GM21367 (cell line): ENCODE data around the gene PLSCR3.
"Not testable (repeated sequence)": the region's sequence is repeated elsewhere in the genome, so short reads cannot be mapped to it uniquely, and the experiment has no call there.

Experiments used
- ATAC-seq: cut with Tn5 transposase; IDR thresholded peaks from one replicate; pipeline ENCODE4 v1.9.1; 2021; ENCODE audit not compliant: unreplicated experiment

The PLSCR3 gene

DNA sequence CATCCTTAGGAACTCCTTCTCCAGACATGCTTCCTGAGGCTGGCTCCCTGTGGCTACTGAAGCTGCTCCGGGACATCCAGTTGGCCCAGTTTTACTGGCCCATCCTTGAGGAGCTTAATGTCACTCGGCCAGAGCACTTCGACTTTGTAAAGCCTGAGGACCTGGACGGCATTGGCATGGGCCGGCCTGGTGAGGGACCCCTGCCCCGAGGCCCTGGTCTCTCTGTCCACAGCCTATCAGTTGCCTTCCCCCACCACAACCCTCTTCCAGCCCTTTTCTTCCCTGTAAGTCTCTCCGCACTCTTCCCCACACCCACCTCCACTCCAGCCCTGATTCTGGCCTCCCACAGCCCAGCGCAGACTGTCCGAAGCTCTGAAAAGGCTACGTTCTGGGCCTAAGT lies 11.4 kb downstream of the PLSCR3 start:
- ATAC-seq: no peak

DNA sequence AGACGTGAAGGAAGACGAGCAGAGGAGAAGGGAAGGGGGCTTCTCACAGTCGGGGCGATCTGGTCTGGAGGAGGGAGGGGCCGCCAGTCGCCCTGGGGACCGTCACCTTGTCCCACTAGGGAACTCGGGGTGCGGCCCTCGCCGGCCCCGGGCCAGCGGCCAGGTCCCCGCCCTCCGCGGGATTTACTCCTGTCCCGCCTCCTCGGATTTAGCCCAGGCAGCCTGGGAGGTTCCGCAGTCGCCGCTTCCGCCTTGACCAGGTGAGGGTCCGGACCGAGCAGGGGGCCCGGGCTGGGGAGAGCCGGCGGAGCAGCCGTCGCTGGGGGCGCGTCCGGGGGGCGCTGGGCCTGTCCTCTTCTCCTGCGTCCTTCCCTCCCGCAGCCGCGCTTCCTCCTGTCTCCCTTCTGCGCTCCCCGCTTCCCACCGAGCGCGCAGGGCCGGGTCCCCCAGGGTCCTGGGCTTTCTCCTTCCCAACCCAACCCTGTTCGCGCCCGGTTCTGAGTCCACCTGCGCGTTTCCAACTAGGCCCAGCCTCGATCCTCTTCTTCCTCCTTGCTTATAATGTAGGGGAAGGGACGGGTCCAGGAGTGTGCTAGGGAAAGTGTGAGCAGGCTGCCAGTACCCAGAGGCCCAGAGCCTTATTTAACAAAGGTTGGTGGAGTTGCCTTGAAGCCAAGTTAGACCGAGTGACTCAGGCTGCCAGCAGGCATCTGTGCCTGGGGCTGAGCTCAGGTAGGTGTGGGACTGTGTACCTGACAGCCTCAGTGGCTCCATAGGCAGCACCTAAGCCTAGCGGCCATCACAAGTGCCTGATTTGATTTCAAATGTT lies 13.3 kb downstream of the PLSCR3 start, which contains the start of gene TNK1:
Gene TNK1, plus strand, starts transcription at position 235 of the 829 bp plus-strand sequence. CDS start 1,838 bp downstream, outside the sequence.
- ATAC-seq: no peak

DNA sequence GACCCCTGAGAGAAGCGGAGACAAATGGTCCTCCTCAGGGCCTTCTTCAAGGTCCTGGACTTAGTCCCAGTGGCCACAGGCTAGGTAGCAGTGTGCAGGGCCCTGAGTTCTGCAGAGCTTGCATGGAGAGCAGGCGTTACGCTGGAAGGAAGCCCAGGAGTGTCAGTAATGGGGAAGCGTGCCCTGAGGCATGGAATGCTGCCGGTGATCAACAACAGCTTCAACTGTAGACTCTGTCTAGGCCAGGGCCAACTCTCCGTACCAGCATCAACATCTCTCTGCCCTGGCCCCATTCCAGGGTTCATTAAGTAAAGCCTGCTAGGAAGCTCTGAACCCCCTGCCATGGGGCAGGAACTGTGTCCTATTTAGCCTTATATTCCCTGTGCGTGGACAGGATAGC lies 14.0 kb downstream of the PLSCR3 start:
- ATAC-seq: no peak

DNA sequence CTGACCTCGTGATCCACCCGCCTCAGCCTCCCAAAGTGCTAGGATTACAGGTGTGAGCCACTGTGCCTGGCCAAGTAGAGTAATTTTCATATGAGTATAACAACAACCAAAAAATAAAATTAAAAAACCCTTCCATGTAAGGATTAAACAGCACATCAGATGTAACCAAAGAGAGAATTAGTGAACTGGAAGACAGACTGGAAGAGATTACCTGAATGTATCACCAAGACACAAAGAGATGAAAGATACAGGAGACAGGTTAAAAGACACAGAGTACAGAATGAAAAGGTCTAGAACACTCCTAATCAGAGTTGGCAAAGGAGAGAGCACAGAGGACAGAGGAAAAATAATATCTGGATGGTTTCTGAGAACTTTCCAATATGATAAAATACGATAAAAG lies 15.2 kb downstream of the PLSCR3 start:
- no peak for ATAC-seq

DNA sequence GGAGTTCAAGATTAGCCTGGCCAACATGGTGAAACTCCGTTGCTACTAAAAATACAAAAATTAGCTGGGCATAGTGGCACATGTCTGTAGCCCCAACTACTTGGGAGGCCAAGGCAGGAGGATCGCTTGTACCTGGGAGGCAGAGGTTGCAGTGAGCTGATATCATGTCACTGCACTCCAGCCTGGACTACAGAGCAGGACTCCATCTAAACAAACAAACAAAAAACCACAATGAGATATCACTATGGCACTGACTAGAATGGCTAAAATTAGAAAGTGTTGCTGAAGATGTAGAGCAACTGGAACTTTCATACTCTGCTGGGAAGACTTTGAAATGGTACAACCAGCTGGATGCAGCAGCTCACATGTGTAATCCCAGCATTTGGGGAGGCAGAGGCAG lies 20.0 kb downstream of the PLSCR3 start:
- no peak for ATAC-seq

DNA sequence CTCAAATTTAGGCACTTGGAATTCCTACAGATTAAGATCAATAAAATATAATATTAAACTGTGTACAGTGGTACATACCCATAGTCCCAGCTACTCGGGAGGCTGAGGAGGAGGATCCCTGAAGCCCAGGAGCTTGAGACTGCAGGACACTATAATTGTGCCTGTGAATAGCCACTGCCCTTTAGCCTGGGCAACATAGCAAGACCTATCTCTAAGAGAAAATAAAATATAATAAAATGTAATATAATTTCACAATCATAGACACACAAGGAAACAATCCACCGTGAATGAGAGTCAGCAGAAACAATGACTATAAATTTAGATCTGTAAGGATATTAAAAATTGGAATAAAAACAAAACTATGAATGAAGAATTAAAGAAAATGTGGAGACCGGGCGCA lies 23.5 kb downstream of the PLSCR3 start:
- no peak for ATAC-seq

DNA sequence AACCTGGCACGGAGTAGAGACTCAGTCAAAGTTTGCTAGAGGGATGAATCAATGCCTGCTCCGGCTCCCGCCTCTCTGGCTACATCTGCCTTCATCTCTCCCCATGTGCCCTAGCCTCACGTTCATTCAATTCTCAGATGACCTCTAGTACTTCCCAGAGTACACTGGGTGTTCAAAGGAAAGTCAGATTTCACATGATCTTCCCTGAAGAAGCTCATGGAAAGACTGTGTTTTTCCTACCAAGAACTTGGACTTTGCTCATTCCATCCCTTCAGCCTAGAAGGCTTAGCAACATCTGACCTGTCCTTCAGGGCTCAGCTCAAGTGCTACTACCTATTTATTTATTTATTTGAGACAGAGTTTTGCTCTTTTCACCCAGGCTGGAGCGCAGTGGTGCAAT lies 24.5 kb downstream of the PLSCR3 start:
- no peak for ATAC-seq

DNA sequence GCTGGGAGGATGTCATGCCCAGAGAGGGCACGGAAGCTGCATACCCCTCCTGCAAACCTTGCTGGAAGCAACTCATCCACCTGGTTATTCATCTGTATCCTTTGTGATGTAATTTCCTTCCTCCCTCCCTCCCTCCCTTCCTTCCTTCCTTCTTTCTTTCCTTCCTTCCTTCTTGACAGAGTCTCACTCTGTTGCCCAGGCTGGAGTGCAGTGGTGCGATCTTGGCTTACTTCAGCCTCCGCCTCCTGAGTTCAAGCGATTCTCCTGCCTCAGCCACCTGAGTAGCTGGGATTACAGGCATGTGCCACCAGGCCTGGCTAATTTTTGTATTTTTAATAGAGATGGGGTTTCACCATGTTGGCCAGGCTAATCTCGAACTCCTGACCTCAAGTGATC lies 25.7 kb downstream of the PLSCR3 start:
- not testable (repeated sequence) for ATAC-seq

DNA sequence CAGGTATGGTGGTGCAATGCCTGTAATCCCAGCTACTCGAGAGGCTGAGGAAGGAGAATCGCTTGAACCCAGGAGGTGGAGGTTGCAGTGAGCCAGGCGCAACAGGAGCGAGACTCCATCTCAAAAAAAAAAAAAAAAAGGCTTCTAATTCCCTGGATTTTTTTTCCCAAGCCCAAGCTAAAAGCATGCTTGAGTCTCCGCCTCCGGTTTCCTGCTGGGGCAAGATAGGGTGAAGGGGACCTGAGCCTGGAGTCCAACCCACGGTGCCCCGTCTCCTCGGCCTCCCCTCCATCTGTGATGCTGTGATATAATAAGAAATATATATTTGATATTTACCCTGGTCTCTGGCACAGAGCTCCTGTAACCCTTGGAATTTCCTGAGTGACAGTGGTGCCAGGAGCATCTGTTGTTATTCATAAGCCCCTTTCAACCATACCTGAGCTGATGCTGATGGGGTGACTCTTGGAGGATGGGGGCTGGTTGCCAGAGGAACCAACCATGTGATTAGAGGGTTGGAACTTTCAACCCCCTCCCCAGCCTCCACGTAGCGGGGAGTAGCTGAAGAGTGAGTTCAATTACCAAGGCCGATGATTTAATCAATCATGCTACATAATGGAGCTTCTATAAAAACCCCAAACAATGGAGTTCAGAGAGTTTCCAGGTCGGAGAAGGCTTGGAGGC lies 26.3 kb downstream of the PLSCR3 start:
- no peak for ATAC-seq

DNA sequence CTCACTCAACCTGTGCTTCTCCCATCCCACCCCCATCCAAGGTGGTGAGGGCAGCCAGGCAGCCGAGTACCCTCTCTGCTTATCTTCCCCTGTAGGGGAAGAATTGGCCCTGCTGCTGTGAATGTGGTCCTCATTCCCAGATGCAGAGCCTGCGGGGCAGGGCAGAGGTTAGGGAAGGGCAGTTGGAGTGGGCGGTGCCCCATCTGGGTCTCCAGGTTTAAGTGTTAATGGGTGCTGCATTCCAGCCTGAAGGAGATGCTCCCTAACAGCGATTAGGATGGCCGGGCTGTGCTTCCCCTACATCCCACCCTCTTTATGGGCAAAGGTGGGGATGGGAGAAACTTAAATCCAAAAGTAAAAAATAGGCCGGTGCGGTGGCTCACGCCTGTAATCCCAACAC lies 27.2 kb downstream of the PLSCR3 start:
- ATAC-seq: no peak

DNA sequence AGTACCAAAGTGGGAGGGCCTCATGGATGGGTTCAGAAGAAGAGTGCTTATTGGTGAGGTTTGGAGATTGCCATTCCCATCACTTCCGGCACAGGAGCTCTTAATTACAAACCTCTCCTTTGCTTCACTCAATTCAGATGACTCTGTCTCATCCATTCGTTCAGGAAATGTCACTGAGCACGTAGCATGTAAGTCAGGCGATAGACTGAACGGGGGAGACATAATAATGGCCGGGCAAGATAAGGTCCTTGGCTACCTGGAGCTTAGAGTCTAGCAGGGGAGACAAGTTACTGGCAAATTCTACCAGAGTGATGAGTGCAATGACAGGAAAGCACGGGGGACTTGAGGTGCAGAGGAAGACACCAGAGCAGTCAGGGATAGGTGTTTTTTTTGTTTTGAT lies 28.4 kb downstream of the PLSCR3 start:
- not testable (repeated sequence) for ATAC-seq

DNA sequence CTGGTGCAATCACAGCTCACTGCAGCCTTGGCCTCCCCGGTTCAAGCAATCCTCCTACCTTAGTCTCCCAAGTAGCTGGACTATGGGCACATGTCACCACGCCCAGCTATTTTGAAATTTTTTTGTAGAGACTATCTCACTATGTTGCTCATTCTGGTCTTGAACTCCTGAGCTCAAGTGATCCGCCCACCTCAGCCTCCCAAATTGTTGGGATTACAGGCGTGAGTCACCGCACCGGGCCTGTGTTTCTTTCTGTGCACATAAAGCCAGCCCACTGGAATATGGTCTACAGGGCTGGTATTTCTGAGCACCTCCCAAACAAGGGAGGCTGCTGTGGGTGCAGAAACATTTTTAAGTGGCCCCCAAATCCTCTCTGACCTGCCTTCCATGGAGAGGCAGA lies 31.0 kb downstream of the PLSCR3 start:
- ATAC-seq: no peak

DNA sequence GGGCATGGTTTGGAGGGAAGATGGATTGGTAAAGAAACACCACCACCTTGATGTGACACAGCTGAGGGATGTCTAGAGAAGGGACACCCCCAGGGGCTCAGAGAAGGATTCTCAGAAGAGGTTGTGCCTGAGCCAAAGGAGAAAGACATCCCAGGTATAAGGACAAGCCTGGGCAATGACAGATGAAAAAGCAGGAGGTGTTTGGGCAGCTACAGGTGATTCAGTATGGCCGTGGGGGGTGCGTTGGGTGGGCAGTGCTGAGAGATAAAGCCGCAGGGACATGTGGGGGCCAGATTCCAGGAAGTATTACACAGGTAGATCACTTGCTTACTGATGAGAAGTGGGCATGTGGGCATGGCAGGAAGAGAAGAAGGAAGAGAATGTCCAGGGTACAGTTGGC lies 32.4 kb downstream of the PLSCR3 start:
- no peak for ATAC-seq

DNA sequence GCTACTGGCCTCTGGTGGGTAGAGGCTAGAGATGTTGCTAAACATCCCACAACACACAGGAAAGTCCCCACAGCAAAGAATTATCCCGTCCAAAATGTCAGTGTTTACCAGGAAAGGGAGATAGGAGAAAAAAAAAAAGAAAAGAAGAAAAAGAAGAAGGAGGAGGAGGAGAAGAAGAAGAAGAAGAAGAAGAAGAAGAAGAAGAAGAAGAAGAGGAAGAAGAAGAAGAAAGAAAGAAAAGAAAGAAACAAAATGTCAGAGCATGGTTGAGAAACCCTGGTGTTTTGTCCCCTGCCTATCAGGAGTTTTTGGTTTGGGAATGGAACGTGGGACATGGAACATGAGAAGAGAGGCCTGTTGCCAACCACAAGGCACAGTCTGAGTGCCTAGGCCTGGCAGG lies 36.9 kb downstream of the PLSCR3 start:
- ATAC-seq: no peak

DNA sequence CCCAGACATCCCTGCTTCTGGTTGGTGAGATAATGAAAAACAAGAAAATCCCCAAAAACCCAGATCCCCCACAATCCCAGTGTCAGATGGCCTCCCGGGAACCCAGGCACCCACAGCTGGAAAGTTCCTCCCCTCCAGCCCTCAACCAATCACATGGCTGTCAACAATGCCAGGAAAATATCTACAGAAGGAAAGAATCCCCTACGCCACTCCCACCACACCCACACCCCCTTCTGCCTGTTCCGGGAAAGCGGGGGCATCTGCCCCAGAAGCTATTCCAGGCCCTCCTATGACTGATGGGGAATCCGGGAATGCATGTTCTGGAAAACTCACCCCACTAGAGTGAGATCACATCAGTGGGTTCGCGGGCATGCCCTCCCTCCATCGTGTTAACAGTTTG lies 37.6 kb downstream of the PLSCR3 start:
- no peak for ATAC-seq

DNA sequence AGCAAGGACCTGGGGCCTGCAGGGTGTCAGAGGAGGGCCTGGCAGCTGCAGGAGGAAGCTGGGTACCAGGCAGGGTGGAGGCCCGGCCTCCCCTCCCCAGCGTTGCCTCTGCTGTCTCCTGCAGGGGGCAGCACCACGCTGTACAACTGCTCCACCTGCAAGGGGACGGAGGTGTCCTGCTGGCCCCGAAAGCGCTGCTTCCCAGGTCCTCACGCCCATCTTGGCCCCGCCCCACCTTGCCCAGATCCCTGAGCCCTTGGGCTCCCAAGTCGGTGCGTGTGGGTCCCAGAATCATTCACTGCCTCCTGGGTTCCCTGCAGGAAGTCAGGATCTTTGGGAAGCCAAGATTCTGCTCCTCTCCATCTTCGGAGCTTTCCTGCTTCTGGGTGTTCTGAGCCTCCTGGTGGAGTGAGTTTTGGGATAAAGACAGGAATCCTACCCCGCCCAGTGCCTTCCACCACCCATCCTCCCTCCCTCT lies 38.2 kb downstream of the PLSCR3 start:
- ATAC-seq: no peak

DNA sequence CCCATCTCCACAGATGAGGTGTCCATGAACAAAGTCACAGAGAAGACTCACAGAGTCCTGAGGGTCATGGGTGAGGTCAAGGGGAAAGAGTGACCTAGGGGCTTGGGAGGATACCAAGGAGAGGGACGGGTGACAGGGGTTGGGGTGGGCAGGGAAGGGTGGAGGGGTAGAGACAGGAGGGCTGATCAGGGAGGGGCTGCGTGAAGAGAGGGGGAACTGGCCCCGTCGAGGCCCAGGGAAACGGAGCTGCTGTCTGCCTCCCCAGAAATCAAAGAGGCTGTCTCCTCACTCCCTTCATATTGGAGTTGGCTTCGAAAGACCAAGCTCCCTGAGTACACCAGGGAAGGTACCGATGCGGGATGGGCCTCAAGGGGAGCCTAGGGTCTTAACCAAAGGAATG lies 38.8 kb downstream of the PLSCR3 start:
- ATAC-seq: no peak

DNA sequence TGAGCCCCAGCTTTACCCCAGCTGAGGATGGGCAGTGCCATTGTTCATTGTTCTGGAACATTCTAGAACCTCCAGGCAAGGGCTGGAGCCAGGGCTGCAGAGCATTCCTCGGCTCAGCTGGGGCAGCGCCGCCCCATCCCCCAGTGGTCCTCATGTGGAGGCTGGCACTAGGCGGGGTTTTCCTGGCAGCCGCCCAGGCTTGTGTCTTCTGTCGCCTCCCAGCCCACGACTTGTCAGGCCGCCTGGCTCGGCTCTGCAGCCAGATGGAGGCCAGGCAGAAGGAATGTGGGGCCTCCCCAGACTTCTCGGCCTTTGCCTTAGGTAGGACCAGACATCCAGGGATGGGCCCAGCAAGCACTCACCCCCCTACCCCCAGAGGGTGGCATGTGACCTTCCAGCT lies 39.3 kb downstream of the PLSCR3 start, which contains the start of gene TMEM95:
Gene TMEM95, plus strand, starts transcription at position 104 of the 400 bp plus-strand sequence. Its CDS starts 49 bp downstream, at position 153.
- ATAC-seq: no peak

DNA sequence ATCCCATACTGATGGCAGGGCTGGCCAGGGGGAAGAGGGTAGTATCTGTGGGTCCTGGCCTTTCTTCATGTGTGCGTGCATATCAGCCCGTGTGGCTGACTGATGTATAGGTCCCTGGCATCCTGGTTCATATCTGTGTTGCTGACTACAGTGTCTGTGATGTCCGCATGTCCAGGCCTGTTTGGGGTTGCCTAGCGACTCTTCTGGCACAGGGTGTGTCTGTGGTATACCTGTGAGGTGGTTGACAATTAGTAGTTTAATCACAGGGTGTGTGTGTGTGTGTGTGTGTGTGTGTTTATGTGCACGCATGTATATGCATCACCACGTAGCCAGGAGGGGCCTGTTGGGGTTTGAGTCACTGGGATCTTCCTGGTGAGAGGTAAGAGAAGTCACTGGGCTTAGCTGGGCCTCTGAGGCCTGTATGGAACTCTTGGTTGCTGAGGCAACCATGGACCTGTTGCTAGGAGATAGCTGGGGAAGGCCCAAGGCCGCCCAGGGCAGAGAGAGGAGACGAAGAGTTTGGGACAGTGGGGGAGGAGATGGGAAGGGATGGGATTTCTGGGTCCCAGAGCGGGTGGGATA lies 40.0 kb downstream of the PLSCR3 start:
- no peak for ATAC-seq

DNA sequence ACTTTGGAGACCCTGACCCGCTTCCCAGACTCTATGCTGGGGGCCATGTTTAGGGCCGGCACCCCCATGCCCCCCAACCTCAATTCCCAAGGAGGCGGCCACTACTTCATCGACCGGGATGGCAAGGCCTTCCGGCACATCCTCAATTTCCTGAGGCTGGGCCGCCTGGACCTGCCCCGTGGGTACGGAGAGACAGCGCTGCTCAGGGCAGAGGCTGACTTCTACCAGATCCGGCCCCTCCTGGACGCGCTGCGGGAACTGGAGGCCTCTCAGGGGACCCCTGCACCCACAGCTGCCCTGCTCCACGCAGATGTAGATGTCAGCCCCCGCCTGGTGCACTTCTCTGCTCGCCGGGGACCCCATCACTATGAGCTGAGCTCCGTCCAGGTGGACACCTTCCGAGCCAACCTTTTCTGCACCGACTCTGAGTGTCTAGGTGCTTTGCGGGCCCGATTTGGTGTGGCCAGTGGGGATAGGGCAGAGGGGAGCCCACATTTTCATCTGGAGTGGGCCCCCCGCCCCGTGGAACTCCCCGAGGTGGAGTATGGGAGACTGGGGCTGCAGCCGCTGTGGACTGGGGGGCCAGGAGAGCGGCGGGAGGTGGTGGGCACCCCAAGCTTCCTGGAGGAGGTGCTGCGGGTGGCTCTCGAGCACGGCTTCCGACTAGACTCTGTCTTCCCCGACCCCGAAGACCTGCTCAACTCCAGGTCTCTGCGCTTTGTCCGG lies 41.3 kb downstream of the PLSCR3 start:
- ATAC-seq: no peak

DNA sequence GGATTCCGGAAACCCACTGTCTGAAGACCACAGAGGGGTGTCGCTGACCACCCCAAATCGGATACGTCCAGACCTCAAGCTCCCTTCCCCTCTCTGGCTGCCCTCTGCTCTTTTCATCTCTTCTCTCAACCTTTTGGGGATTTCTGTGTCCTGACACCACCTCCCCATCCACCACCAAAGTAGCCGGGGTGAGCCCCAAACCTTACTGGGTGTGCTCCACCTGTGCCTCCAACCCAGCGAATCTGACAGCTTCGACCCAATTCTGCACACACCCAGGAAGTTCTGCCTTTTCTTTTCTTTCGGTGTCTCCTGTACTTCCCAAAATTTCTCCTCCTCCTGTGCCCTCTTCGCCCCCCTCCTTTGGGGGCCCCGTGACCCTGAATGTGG lies 41.8 kb downstream of the PLSCR3 start:
- no peak for ATAC-seq
